GM12875 (cell line): ENCODE results near the gene FERMT2.

Experiments used
- H3K4me3 ChIP-seq: one replicate; pipeline ENCODE4 v1.5.1; 2011; ENCODE audit warnings: low read depth, low read length, control low read depth
- TF ChIP-seq, protein P1 (sequence below): IDR thresholded peaks from 2 replicates; pipeline ENCODE4 v1.5.1; 2011; ENCODE audit warnings: low read depth, mild to moderate bottlenecking, control low read depth, inconsistent platforms, low read length, moderate library complexity, borderline replicate concordance; ENCODE audit not compliant: insufficient read depth

FERMT2 gene

DNA sequence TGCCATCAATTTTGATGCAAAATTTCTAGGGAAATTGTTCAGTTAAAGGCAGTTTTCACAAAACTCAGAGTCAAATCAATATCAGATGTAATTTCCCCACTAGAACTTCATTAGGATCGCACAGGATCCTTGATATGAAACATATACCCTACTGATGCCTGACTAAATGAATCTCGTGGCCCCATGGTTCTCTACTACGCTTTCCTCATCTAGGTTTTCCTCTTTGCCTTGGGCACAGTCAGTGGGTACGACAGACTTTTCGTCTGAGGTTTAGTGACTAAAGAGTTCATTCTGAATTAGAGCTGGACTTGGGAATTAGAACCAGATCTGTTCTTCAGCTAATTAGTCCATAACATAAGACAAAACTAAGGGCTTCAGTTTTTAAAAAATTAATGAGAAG is 117.0 kb downstream of the FERMT2 start:
- no peak overlapping the region for H3K4me3 ChIP-seq
- TF ChIP-seq, protein P1, sequence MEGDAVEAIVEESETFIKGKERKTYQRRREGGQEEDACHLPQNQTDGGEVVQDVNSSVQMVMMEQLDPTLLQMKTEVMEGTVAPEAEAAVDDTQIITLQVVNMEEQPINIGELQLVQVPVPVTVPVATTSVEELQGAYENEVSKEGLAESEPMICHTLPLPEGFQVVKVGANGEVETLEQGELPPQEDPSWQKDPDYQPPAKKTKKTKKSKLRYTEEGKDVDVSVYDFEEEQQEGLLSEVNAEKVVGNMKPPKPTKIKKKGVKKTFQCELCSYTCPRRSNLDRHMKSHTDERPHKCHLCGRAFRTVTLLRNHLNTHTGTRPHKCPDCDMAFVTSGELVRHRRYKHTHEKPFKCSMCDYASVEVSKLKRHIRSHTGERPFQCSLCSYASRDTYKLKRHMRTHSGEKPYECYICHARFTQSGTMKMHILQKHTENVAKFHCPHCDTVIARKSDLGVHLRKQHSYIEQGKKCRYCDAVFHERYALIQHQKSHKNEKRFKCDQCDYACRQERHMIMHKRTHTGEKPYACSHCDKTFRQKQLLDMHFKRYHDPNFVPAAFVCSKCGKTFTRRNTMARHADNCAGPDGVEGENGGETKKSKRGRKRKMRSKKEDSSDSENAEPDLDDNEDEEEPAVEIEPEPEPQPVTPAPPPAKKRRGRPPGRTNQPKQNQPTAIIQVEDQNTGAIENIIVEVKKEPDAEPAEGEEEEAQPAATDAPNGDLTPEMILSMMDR: no peak

DNA sequence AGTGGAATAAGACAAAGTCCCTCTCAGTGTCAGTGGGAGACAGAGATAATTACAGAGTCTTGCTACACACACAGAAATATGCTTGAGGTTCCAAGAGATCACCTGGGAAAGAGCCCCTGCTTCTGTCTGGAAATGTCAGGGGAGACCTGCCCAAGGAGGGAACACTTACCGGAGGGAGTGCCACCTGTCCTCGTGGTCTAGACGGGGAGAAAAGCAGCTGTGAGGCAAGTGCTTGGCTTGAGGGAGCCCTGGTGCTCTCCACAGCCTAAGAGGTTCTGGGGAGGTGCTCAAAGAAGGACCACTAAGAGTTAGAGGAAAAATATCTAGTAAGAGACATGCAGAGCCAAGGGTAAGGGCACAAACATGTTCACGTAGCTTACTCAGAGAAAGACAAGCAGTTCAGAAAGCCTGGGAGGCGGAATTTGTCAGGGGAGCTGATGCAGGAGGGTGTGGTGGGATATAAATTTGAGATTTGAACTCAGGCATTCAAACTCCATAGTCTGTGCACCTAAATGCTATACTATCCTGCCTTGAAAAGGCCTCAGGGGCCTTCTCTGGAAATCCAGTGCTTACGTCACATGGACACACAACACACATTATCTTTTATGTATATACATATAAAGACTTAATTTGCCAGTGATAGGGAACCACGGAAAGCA is 121.2 kb downstream of the FERMT2 start:
- TF ChIP-seq, protein P1: no peak
- no peak overlapping the region for H3K4me3 ChIP-seq

- H3K4me3 ChIP-seq: no peak overlapping the region
- TF ChIP-seq, protein P1: no peak
Observed at GRCh38 chr14:52827426-52827825, 123.4 kb downstream of the FERMT2 start.

DNA sequence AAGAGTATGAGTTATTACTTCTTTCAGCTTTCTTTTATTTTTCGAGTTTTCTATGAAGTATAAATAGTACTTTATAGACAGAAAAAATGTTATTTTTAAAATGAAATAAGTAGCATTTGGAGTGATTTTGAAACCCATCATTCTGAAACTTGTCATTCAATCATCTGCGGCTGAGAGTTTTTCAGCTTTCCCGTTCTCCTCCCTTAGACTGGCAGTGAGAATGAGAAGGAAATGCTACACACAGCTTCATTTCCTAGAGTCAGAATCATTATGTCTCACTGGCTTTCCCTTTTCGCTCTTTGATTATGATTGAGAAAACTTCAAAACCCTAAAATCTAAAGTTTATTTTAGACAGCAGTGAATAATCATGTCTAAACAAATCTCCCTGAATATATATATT is 125.8 kb downstream of the FERMT2 start:
- H3K4me3 ChIP-seq: no peak overlapping the region
- TF ChIP-seq, protein P1: no peak

DNA sequence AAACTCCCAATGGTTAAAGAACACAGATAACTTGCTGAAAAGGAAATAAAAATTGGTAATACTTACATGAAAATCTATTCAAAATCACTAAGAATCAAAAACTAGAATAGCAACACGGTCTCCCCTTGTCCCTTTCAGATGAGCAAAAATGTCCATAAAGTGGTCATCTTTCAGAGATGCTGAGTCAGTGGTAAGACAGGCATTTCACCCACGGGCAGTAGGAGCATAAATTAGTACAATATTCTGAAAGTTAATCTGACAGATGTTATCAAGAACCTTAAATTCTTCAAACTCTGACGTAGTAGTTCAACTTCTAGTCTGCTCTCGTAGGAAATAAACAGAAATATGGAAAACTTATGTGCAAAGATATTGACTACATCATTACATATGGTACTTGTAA is 126.4 kb downstream of the FERMT2 start:
- TF ChIP-seq, protein P1: no peak
- H3K4me3 ChIP-seq: no peak overlapping the region

GRCh38 chr14:52821805-52822250 is 129.0 kb downstream of the FERMT2 start:
- no peak overlapping the region for H3K4me3 ChIP-seq
- TF ChIP-seq, protein P1: no peak

DNA sequence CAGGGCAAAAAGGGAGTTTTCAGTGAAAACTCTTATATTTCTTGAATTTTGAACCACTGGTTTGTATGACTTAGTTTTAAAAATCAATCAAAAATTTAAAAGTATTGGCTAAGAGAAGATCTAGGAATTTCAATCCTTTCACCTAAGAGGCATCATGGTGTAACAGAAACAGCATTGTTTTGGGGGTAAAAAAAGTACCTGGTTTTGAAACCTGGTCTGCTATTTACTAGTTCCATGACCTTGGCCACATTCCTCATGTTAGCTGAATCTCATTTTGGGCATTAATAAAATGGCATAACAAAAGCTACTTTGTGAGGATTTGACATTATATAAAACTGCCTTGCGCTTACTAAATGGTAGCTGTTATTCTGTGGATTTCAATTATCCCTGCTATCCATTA is 142.7 kb downstream of the FERMT2 start:
- TF ChIP-seq, protein P1: no peak
- no peak overlapping the region for H3K4me3 ChIP-seq
